HFFc6 (cell line): ENCODE measurements around the gene CD300H. TPM values are rescaled to one million over a fixed set of nuclear protein-coding genes. Genes with fewer than 3 reads are reported as not detected.

ENCODE experiments used
- DNase-seq: peaks from one replicate; pipeline ENCODE4 v3.0.0-alpha.2; 2018
- H3K27ac Mint-ChIP-seq: 2 replicates; pipeline ENCODE4 v1.8.0; 2020; ENCODE audit warnings: mild to moderate bottlenecking, mixed read lengths
- H3K27me3 Mint-ChIP-seq: 2 replicates; pipeline ENCODE4 v1.8.0; 2021; ENCODE audit warnings: mild to moderate bottlenecking, moderate library complexity, mixed read lengths; ENCODE audit not compliant: insufficient read depth
- H3K36me3 Mint-ChIP-seq: 2 replicates; pipeline ENCODE4 v1.8.0; 2021; ENCODE audit warnings: low read depth, mixed read lengths
- H3K4me1 Mint-ChIP-seq: 2 replicates; pipeline ENCODE4 v1.8.0; 2020; ENCODE audit warnings: low read depth, mixed read lengths
- H3K4me3 Mint-ChIP-seq: 2 replicates; pipeline ENCODE4 v1.8.0; 2020; ENCODE audit warnings: mild to moderate bottlenecking, moderate library complexity, mixed read lengths
- H3K9me3 Mint-ChIP-seq: 2 replicates; pipeline ENCODE4 v1.8.0; 2020; ENCODE audit warnings: mild to moderate bottlenecking, mixed read lengths
- total RNA-seq, 6 experiments: library from RNA; stranded (reverse); fragmentation: NEBNext Ultra II Directional; extraction: Animal tissue kit (Norgen Biotek cat#: 25700); gene quantifications; 2 replicates in 1 of 6; 3 replicates in 5 of 6; pipeline ENCODE4 v1.2.3, GENCODE V29; 2021
- TF ChIP-seq, protein P1 (sequence below): fragments of 200-600 bp; sonication (generic); IDR thresholded peaks from 2 replicates; pipeline ENCODE4 v1.5.0; 2021; ENCODE audit warnings: antibody characterized with exemption, mild to moderate bottlenecking

CD300H gene
- total RNA-seq, 6 experiments from 2014 or later: not detected

GRCh38 chr17:74549343-74549742, 18.0 kb downstream of the CD300H start:
- no peak overlapping the region for H3K4me3 Mint-ChIP-seq
- no peak overlapping the region for H3K27ac Mint-ChIP-seq
- peaks cover 11% of the 10 kb centered on the region for H3K36me3 Mint-ChIP-seq
- H3K9me3 Mint-ChIP-seq: peaks cover 77% of the 10 kb centered on the region
- no peak for DNase-seq
- H3K27me3 Mint-ChIP-seq: peaks cover 8% of the 10 kb centered on the region
- no peaks in the 10 kb centered on the region for H3K4me1 Mint-ChIP-seq
- TF ChIP-seq, protein P1, sequence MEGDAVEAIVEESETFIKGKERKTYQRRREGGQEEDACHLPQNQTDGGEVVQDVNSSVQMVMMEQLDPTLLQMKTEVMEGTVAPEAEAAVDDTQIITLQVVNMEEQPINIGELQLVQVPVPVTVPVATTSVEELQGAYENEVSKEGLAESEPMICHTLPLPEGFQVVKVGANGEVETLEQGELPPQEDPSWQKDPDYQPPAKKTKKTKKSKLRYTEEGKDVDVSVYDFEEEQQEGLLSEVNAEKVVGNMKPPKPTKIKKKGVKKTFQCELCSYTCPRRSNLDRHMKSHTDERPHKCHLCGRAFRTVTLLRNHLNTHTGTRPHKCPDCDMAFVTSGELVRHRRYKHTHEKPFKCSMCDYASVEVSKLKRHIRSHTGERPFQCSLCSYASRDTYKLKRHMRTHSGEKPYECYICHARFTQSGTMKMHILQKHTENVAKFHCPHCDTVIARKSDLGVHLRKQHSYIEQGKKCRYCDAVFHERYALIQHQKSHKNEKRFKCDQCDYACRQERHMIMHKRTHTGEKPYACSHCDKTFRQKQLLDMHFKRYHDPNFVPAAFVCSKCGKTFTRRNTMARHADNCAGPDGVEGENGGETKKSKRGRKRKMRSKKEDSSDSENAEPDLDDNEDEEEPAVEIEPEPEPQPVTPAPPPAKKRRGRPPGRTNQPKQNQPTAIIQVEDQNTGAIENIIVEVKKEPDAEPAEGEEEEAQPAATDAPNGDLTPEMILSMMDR: no peak

GRCh38 chr17:74547736-74548135, 19.6 kb downstream of the CD300H start:
- Mint-ChIP-seq H3K9me3 (peaks cover 80% of the 10 kb centered on the region), H3K27me3 (peaks cover 8% of the 10 kb centered on the region), H3K27ac (no peak overlapping the region), H3K4me3 (no peak overlapping the region), H3K4me1 (no peaks in the 10 kb centered on the region), H3K36me3 (peaks cover 11% of the 10 kb centered on the region)
- TF ChIP-seq, protein P1: no peak
- no peak for DNase-seq

- no peak overlapping the region for H3K27ac Mint-ChIP-seq
Measured at GRCh38 chr17:74547264-74547663, 20.0 kb downstream of the CD300H start.

DNA sequence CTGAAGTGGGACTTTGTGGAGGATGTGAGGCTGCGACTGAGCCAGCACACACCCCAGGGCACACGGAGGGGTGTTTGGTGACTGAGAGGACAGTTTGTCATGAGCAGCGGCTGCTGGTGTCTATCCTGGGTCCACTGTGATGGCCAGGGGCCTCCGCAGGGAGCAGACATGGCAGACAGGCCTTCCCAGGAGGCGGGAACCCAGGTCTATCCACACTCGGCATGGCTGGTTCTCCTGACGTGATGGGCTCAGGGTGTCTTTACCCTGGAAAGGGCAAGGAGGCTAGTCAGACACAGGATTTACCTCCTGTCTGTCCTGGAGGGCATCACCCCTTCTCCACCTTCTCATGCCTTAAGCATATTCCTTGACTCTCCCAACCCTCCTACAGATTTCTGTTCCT, 20.7 kb downstream of the CD300H start:
- TF ChIP-seq, protein P1: no peak
- Mint-ChIP-seq H3K4me3 (no peak overlapping the region), H3K27ac (no peak overlapping the region), H3K4me1 (no peaks in the 10 kb centered on the region), H3K27me3 (peaks cover 8% of the 10 kb centered on the region), H3K36me3 (peaks cover 17% of the 10 kb centered on the region), H3K9me3 (peaks cover 84% of the 10 kb centered on the region)
- DNase-seq: no peak

More at GRCh38 chr17:74547264-74547663, 20.0 kb downstream of the CD300H start:
- Mint-ChIP-seq H3K27me3 (peaks cover 8% of the 10 kb centered on the region), H3K4me1 (no peaks in the 10 kb centered on the region), H3K36me3 (peaks cover 15% of the 10 kb centered on the region), H3K9me3 (peaks cover 84% of the 10 kb centered on the region), H3K4me3 (no peak overlapping the region)
- TF ChIP-seq, protein P1: no peak
- DNase-seq: no peak

DNA sequence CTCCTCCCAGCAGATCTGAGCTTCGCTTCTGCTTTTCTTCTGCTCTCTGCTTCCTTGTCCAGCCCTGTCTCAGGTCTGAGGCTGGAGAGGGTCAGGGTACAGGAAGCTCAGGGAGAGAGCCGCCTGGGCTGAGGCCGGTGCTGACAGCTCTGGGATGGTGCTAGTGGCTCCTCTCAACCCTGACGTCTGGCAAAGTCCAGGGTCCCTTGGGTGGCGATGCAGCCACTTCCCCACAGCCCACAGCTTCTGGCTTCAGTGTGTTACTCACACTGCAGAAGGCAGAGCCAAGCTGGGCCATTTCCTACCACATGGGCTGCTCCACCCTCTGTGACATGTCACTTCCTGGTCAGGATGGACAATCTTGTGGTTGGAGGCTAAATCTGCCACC, 21.5 kb downstream of the CD300H start, which contains the start of gene CD300C:
Gene CD300C (minus strand): TSS at position 273 of the 388 bp plus-strand sequence. CDS start 333 bp downstream, outside the sequence.
- no peak for DNase-seq
- TF ChIP-seq, protein P1: no peak
- peaks cover 8% of the 10 kb centered on the region for H3K27me3 Mint-ChIP-seq
- peaks cover 13% of the 10 kb centered on the region for H3K36me3 Mint-ChIP-seq
- no peaks in the 10 kb centered on the region for H3K4me1 Mint-ChIP-seq
- H3K9me3 Mint-ChIP-seq: peaks cover 83% of the 10 kb centered on the region
- no peak within 1 kb of the TSS for H3K4me3 Mint-ChIP-seq
- no peak within 1 kb of the TSS for H3K27ac Mint-ChIP-seq
